Lower lobe of right lung (tissue), 2 donors: ENCODE results near the gene PDCD10. TPM values are rescaled to one million over a fixed set of nuclear protein-coding genes. Genes with fewer than 3 reads are reported as not detected.

Experiments used
- ATAC-seq, 2 donors: fragments of 200-7000 bp; cut with Tn5 transposase; one replicate each; pipeline ENCODE4 v1.9.1; 2020 to 2022; ENCODE audit warnings: mild to moderate bottlenecking in 2 of 2, moderate library complexity in 2 of 2
- DNase-seq: peaks from one replicate; pipeline ENCODE4 v3.0.0-alpha.2; 2020
- H3K27ac ChIP-seq: fragments of 200-600 bp; one replicate; pipeline ENCODE4 v1.8.0; 2022
- H3K27me3 ChIP-seq: fragments of 200-600 bp; one replicate; pipeline ENCODE4 v1.8.0; 2022; ENCODE audit warnings: low read depth
- H3K36me3 ChIP-seq: fragments of 200-600 bp; one replicate; pipeline ENCODE4 v1.8.0; 2022; ENCODE audit warnings: mild to moderate bottlenecking
- H3K4me1 ChIP-seq: fragments of 200-600 bp; one replicate; pipeline ENCODE4 v1.8.0; 2022
- H3K4me3 ChIP-seq: fragments of 200-600 bp; one replicate; pipeline ENCODE4 v1.8.0; 2022; ENCODE audit warnings: mild to moderate bottlenecking
- H3K9me3 ChIP-seq: fragments of 200-600 bp; one replicate; pipeline ENCODE4 v1.8.0; 2022
- intact Hi-C: fragments of 100-400 bp; cut with DNase I; formaldehyde crosslinking; loops from one replicate; pipeline ENCODE4 v1.11.0; 2022
- total RNA-seq: library from RNA; stranded (reverse); fragmentation: NEBNext Ultra II Directional; extraction: Animal tissue kit (Norgen Biotek cat#: 25700); gene quantifications from one replicate; pipeline ENCODE4 v1.2.1, GENCODE V29; 2021
- TF ChIP-seq, protein P1 (sequence below): fragments of 200-600 bp; IDR thresholded peaks from one replicate; pipeline ENCODE4 v1.8.0; 2022; ENCODE audit warnings: antibody characterized with exemption, mild to moderate bottlenecking
- donor health status: DM: no; HTN: yes; CAD: no; lungs with severe emphysema.

The PDCD10 gene
- total RNA-seq, 1 donor from 2014 or later, result 49.5 TPM

DNA sequence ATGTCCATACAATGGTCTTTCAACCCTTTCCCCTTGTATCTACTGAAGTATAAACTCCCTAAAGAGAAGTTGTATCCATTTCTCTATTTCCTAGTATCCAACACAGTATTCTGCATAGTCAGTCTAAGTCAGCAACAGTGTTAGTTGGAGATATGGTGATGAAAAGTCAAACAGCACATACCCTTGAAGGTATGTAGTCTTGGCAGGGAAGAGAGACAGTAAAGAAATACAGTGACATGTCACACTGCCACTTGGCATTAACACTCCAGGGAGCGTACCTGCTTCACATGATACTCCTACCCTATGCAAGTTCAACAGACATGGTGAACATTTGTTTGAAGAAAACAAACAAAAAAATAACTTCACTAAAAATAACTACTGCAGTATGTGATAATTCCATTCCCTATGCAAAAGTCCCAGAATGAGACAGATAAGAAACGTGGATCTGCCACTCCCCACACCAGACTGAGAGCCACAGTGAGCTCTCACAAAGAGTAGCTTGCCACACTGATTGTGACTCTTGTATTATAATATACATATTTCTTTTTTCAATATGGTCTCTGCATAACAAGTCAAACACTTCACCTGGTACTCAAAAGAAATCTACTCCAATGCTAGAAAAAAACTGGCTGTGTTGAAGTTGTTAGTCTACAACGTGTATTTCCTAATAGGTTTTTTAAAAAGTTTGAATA is 5.9 kb downstream of the PDCD10 start:
- intact Hi-C loops, result no loop called here
- Histone ChIP-seq H3K9me3 (no peaks in the 10 kb centered on the region), H3K27me3 (no peaks in the 10 kb centered on the region), H3K4me3 (no peak overlapping the region), H3K4me1 (peaks cover 40% of the 10 kb centered on the region), H3K36me3 (no peaks in the 10 kb centered on the region), H3K27ac (no peak overlapping the region)
- TF ChIP-seq, protein P1, sequence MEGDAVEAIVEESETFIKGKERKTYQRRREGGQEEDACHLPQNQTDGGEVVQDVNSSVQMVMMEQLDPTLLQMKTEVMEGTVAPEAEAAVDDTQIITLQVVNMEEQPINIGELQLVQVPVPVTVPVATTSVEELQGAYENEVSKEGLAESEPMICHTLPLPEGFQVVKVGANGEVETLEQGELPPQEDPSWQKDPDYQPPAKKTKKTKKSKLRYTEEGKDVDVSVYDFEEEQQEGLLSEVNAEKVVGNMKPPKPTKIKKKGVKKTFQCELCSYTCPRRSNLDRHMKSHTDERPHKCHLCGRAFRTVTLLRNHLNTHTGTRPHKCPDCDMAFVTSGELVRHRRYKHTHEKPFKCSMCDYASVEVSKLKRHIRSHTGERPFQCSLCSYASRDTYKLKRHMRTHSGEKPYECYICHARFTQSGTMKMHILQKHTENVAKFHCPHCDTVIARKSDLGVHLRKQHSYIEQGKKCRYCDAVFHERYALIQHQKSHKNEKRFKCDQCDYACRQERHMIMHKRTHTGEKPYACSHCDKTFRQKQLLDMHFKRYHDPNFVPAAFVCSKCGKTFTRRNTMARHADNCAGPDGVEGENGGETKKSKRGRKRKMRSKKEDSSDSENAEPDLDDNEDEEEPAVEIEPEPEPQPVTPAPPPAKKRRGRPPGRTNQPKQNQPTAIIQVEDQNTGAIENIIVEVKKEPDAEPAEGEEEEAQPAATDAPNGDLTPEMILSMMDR, result no peak
- no peak for DNase-seq
- peak; percentile 57 to 78 for ATAC-seq

DNA sequence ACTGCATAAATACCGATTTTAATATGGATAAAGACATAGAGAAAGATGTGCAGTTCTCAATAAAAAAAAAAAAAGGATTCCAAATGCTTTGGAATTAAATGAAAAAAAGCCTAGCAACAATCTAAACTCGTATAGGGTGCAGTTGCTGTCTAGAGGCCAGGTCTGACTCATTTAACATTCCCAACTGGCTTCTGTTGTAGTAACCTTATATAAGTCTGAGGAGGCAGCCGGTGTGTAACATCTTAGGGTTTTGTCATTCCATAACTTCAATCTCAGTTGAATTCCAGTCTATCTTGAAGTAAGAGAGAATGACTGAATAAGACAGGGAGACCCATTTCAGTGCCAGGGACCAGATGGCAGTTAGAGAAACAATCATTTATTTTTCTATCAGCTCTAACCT is 6.5 kb downstream of the PDCD10 start:
- peaks cover 34% of the 10 kb centered on the region for H3K4me1 ChIP-seq
- intact Hi-C loops, result no loop called here
- no peaks in the 10 kb centered on the region for H3K9me3 ChIP-seq
- no peaks in the 10 kb centered on the region for H3K27me3 ChIP-seq
- ATAC-seq, result peak in 1 of 2 donors; percentile 73
- TF ChIP-seq, protein P1, result no peak
- H3K36me3 ChIP-seq, result no peaks in the 10 kb centered on the region
- no peak for DNase-seq
- H3K4me3 ChIP-seq, result no peak overlapping the region
- H3K27ac ChIP-seq, result no peak overlapping the region

DNA sequence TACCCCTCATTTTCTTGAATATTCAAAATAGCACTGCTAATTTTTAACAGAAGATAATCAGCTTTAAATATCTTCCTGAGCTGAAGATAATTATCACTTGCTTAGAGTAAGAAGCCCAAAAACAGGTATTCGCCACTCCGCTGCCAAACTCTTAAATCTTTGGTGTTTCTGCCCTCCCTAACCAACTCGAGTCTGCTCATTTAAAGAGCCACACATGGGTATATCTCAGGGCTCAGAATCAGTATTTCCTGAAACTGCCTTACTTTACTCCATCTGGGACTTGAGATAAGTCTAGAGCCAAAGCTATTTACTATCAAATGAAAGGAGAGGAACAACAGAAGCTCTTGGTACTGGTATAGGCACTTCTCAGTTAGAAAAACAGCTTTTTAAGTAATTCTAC is 10.8 kb downstream of the PDCD10 start:
- no peaks in the 10 kb centered on the region for H3K9me3 ChIP-seq
- intact Hi-C loops, result no loop called here
- TF ChIP-seq, protein P1, result no peak
- H3K4me1 ChIP-seq, result peaks cover 16% of the 10 kb centered on the region
- no peak overlapping the region for H3K4me3 ChIP-seq
- no peak overlapping the region for H3K27ac ChIP-seq
- ATAC-seq, result no peak
- DNase-seq, result no peak
- peaks cover 14% of the 10 kb centered on the region for H3K36me3 ChIP-seq
- H3K27me3 ChIP-seq, result no peaks in the 10 kb centered on the region

DNA sequence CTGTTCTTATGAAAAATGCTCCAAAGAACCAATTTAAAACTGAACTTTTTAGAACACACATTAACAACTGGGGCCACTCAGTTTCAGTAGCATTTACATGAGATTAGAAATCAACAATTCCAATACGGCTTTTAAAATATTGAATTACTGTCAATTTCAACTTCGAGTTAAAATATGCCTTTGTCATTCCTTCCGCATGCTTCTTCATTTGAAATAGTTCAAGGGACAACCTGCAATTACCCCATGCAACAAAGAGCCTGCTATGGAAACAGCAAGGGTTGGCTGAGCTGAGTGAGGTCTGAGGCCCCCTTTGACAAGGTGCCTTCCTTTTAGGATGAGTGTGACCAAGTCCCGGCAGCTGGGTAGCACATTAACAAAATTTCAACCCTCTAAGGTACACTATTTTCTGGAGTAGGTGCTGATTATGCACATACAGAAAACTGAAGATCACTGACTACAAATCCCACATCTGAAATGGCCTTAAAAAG is 11.6 kb downstream of the PDCD10 start:
- TF ChIP-seq, protein P1, result no peak
- no peaks in the 10 kb centered on the region for H3K9me3 ChIP-seq
- no peaks in the 10 kb centered on the region for H3K27me3 ChIP-seq
- intact Hi-C loops, result no loop called here
- peaks cover 22% of the 10 kb centered on the region for H3K36me3 ChIP-seq
- ATAC-seq, result no peak
- H3K27ac ChIP-seq, result no peak overlapping the region
- peaks cover 8% of the 10 kb centered on the region for H3K4me1 ChIP-seq
- H3K4me3 ChIP-seq, result no peak overlapping the region
- DNase-seq, result no peak

DNA sequence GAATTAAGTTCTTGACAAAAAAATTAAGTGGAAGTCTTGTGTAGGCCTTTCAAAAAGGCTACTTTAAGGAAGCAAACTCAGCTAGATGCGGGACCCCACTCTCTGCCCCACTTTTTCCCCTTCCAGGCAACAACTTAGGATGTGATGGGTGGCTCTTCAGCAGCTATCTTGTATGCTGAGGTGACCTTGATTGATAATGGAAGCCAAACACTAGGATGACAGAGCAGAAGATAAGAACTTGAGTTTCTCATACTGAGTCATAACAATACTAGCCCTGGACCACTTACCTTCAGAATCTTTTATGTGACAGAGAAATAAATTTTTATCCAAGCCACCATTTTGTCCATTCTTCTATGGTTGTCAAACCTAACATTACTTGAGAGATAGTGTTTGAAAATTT is 16.1 kb downstream of the PDCD10 start:
- H3K4me3 ChIP-seq, result no peak overlapping the region
- H3K4me1 ChIP-seq, result no peaks in the 10 kb centered on the region
- DNase-seq (no peak), ATAC-seq (no peak)
- TF ChIP-seq, protein P1, result no peak
- no peaks in the 10 kb centered on the region for H3K27me3 ChIP-seq
- no peak overlapping the region for H3K27ac ChIP-seq
- intact Hi-C loops, result no loop called here
- peaks cover 41% of the 10 kb centered on the region for H3K36me3 ChIP-seq
- H3K9me3 ChIP-seq, result no peaks in the 10 kb centered on the region
